Ishikawa (cell line): ENCODE results near the gene TMEM62.

Source experiments
- CEBPB ChIP-seq: IDR thresholded peaks from 2 replicates; pipeline ENCODE4 v1.6.1; 2012
- CREB1 ChIP-seq: IDR thresholded peaks from 2 replicates; pipeline ENCODE4 v1.6.1; 2012; ENCODE audit warnings: low read depth
- EGR1 ChIP-seq: IDR thresholded peaks from 2 replicates; pipeline ENCODE4 v1.6.1; 2012
- EP300 ChIP-seq: IDR thresholded peaks from 2 replicates; pipeline ENCODE4 v1.6.1; 2012; ENCODE audit warnings: borderline replicate concordance
- FOXM1 ChIP-seq: IDR thresholded peaks from 2 replicates; pipeline ENCODE4 v1.6.1; 2012; ENCODE audit warnings: low read depth, borderline replicate concordance
- NFIC ChIP-seq: IDR thresholded peaks from 2 replicates; pipeline ENCODE4 v1.6.1; 2012
- RAD21 ChIP-seq: IDR thresholded peaks from 2 replicates; pipeline ENCODE4 v1.6.1; 2012; ENCODE audit warnings: low read depth
- TAF1 ChIP-seq: IDR thresholded peaks from 2 replicates; pipeline ENCODE4 v1.6.1; 2012; ENCODE audit warnings: low read depth, mild to moderate bottlenecking
- TCF12 ChIP-seq: IDR thresholded peaks from 2 replicates; pipeline ENCODE4 v1.6.1; 2012; ENCODE audit warnings: low read depth
- TEAD4 ChIP-seq: IDR thresholded peaks from 2 replicates; pipeline ENCODE4 v1.6.1; 2012
- YY1 ChIP-seq: IDR thresholded peaks from 2 replicates; pipeline ENCODE4 v1.6.1; 2012; ENCODE audit warnings: low read depth
- ZBTB7A ChIP-seq: IDR thresholded peaks from 2 replicates; pipeline ENCODE4 v1.6.1; 2012; ENCODE audit warnings: low read depth
- TF ChIP-seq, protein P1 (sequence below): IDR thresholded peaks from 2 replicates; pipeline ENCODE4 v1.6.1; 2012
- TF ChIP-seq, protein P2 (sequence below): IDR thresholded peaks from 2 replicates; pipeline ENCODE4 v1.6.1; 2012
- TF ChIP-seq, protein P3 (sequence below): IDR thresholded peaks from 2 replicates; pipeline ENCODE4 v1.6.1; 2012; ENCODE audit warnings: low read depth, mild to moderate bottlenecking

TMEM62 gene

DNA sequence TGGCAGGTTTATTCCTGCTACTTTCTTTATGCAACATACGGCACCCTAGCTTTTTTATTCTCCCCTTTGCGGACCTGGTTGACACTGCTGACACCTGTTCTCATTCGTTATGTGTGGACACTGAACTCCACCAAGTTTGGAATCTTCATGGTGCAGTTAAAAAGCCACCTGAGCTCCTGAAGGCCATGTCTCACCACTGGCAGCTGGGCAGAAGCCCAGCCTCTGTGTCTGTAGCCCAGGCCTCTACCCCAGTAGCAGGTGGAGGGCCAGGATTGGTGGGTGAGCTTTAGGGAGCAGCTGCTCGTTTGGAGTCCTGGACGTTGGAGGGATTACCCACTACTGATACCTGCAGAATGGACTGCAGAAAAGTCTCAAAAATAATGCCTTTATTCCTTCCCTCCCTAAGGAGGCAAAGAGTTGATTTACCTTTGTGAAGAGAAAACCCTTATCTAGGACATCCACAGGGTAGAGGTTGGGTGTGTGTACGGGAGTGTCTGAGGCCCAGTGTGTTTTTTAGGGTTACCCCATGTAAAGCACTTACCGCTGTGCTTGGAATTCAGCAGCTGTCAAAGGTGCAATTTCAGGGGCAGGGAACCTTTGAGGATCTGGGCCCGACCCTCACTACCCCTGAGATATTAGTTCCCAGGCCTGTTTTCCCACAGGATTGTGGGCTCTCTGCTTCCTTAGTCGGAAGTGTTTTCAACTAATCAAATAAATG, 51.2 kb downstream of the TMEM62 start:
- TF ChIP-seq, protein P1, sequence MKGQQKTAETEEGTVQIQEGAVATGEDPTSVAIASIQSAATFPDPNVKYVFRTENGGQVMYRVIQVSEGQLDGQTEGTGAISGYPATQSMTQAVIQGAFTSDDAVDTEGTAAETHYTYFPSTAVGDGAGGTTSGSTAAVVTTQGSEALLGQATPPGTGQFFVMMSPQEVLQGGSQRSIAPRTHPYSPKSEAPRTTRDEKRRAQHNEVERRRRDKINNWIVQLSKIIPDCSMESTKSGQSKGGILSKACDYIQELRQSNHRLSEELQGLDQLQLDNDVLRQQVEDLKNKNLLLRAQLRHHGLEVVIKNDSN, result no peak
- TF ChIP-seq CEBPB (no peak), NFIC (no peak), TEAD4 (no peak), CREB1 (no peak), YY1 (no peak), RAD21 (no peak), FOXM1 (no peak), TCF12 (no peak), EP300 (no peak), TAF1 (no peak), EGR1 (no peak), ZBTB7A (no peak)
- TF ChIP-seq, protein P2, sequence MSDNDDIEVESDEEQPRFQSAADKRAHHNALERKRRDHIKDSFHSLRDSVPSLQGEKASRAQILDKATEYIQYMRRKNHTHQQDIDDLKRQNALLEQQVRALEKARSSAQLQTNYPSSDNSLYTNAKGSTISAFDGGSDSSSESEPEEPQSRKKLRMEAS, result no peak
- TF ChIP-seq, protein P3, sequence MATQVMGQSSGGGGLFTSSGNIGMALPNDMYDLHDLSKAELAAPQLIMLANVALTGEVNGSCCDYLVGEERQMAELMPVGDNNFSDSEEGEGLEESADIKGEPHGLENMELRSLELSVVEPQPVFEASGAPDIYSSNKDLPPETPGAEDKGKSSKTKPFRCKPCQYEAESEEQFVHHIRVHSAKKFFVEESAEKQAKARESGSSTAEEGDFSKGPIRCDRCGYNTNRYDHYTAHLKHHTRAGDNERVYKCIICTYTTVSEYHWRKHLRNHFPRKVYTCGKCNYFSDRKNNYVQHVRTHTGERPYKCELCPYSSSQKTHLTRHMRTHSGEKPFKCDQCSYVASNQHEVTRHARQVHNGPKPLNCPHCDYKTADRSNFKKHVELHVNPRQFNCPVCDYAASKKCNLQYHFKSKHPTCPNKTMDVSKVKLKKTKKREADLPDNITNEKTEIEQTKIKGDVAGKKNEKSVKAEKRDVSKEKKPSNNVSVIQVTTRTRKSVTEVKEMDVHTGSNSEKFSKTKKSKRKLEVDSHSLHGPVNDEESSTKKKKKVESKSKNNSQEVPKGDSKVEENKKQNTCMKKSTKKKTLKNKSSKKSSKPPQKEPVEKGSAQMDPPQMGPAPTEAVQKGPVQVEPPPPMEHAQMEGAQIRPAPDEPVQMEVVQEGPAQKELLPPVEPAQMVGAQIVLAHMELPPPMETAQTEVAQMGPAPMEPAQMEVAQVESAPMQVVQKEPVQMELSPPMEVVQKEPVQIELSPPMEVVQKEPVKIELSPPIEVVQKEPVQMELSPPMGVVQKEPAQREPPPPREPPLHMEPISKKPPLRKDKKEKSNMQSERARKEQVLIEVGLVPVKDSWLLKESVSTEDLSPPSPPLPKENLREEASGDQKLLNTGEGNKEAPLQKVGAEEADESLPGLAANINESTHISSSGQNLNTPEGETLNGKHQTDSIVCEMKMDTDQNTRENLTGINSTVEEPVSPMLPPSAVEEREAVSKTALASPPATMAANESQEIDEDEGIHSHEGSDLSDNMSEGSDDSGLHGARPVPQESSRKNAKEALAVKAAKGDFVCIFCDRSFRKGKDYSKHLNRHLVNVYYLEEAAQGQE, result no peak

DNA sequence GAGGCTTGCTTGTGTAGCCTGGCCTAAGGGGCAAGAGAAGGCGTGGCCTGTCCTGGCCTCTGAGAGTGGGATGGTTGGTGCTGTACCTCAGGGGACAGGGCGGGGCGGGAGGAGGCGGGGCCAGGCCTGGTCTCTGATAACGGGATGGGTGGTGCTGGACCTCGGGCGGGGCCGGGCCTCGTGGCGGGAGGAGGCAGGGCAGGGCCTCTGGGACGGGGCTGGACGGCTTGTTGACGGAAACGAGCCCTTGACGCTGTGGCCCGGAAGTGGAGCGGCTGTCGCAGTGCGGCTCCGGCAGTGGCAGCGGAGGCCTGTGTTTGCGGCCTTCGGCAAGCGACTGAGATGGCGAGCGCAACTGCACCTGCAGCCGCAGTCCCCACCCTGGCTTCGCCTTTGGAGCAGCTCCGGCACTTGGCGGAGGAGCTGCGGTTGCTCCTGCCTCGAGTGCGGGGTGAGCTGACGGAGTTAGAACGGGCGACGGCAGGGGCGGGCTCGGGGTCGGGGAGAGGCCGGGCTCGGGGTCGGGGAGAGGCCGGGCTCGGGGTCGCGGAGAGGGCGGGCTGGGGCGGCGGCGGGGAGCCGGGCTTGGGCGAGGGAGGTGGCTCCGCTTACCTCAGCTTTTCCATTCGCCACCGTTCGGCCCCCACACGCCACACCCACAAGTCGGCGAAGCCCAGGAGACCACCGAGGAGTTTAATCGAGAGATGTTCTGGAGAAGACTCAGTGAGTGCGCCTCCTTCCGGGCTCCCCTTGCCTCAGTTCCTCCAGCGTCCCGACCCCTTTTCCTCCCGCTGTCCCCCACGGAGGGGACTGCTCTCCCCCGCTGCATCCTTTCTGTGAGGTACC, 52.0 kb downstream of the TMEM62 start, which contains the start of gene CCNDBP1:
Gene CCNDBP1, plus strand, starts transcription at position 247 of the 846 bp plus-strand sequence. Its CDS starts 96 bp downstream, at position 343.
- TF ChIP-seq YY1 (peak; percentile 53; the same call in 1 of the 2 replicates), TAF1 (peak; percentile 74), FOXM1 (no peak), TEAD4 (no peak), TCF12 (peak; percentile 19; the same call in 1 of the 2 replicates), EGR1 (no peak), CREB1 (no peak), CEBPB (no peak), RAD21 (no peak), EP300 (no peak), NFIC (no peak), ZBTB7A (no peak)
- TF ChIP-seq, protein P1, result 0 out of 2 replicates have a peak, but pooled peaks have one; percentile 40
- TF ChIP-seq, protein P3, result no peak
- TF ChIP-seq, protein P2, result peak; percentile 87

DNA sequence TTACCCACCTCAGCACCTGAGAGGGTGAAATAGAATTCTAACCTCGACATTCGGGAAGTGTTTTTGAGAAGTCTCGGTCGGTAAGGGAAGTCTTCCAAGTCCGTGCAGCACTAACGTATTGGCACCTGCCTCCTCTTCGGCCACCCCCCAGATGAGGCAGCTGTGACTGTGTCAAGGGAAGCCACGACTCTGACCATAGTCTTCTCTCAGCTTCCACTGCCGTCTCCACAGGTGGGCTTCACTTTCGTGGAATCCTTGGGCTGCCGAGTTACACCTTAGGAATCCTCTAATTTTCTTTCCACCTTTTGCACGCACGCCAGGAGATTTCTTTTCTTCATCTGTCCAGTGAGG, 52.6 kb downstream of the TMEM62 start:
- TF ChIP-seq CREB1, result no peak
- no peak for TF ChIP-seq EP300
- TF ChIP-seq TCF12, result no peak
- TF ChIP-seq YY1, result no peak
- TF ChIP-seq, protein P2, result no peak
- no peak for TF ChIP-seq NFIC
- TF ChIP-seq TAF1, result no peak
- TF ChIP-seq, protein P1, result no peak
- TF ChIP-seq, protein P3, result no peak
- no peak for TF ChIP-seq CEBPB
- no peak for TF ChIP-seq RAD21
- TF ChIP-seq TEAD4, result no peak
- TF ChIP-seq FOXM1, result no peak
- TF ChIP-seq ZBTB7A, result no peak
- no peak for TF ChIP-seq EGR1
